DMS114 treated with DMSO at 0.1 percent for 48 hours (cell line): ENCODE data around the gene PRMT5.

Source experiments
- DNase-seq: peaks from one replicate; lab custom pipeline; 2025; ENCODE audit not compliant: unreplicated experiment; lab: John Stamatoyannopoulos, UW

Gene PRMT5

DNA sequence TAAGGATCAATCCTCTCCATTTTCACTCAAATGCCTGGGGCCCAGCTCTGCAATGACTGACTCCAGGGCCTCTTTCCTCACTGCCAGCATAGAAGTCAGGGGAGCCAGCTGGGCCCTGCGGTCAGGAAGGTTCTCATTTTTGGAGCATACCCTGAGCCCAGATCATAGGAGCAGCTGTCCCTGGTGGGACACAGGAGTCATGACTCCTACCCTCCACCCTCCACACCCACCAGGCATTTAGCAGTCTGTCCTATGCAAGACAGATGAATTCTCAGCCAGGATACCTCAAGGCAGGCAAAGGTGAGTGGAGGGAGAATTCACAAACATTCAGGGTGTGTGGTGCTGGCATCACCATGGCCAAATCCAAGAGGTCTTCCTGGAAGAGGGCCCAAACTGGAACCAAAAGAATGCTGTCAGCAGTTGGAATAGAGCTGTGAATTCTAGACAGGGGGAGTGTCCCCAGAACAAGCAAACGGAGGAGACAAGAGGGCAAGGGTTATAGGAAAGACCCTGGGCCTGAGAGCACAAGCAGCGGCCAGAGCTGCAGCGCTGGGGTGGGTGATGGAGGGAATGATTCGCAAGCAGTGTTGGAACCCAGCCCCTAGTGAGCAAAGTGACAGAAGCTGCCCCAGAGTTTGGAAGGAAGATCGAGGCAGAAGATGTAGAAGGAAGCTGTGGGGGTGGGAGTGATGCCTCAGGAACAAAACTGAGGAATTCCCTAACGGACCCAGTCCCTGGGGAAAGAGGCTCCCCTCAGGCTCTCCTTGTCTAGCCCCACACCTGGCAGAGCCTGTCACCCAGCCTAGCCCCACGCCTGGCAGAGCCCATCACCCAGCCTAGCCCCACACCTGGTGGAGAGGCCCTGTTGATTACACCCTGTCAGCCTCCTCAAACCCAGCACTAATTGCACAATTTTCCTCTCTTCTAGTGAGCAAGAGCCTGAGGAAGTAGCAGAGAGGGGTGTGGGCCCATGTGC, 50.6 kb downstream of the PRMT5 start:
- DNase-seq, result no peak

DNA sequence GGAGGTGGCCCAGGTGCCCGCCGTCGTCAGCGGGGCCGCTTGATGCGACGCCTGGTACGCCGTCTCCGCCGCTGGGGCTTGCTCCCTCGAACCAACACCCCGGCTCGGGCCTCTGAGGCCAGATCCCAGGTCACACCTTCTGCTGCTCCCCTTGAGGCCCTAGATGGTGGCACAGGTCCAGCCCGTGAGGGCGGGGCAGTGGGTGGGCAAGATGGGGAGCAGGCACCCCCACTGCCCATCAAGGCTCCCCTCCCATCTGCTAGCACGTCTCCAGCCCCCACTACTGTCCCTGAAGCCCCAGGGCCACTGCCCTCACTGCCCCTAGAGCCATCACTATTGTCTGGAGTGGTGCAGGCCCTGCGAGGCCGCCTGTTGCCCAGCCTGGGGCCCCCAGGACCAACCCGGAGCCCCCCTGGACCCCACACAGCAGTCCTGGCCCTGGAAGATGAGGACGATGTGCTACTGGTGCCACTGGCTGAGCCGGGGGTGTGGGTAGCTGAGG, 52.1 kb downstream of the PRMT5 start:
- DNase-seq, result no peak

DNA sequence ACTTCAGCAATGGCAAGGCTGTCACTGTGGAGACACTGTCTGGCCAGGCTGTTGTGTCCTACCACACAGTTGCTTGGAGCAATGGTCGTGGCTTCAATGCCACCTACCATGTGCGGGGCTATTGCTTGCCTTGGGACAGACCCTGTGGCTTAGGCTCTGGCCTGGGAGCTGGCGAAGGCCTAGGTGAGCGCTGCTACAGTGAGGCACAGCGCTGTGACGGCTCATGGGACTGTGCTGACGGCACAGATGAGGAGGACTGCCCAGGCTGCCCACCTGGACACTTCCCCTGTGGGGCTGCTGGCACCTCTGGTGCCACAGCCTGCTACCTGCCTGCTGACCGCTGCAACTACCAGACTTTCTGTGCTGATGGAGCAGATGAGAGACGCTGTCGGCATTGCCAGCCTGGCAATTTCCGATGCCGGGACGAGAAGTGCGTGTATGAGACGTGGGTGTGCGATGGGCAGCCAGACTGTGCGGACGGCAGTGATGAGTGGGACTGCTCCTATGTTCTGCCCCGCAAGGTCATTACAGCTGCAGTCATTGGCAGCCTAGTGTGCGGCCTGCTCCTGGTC, 53.3 kb downstream of the PRMT5 start:
- DNase-seq, result no peak

DNA sequence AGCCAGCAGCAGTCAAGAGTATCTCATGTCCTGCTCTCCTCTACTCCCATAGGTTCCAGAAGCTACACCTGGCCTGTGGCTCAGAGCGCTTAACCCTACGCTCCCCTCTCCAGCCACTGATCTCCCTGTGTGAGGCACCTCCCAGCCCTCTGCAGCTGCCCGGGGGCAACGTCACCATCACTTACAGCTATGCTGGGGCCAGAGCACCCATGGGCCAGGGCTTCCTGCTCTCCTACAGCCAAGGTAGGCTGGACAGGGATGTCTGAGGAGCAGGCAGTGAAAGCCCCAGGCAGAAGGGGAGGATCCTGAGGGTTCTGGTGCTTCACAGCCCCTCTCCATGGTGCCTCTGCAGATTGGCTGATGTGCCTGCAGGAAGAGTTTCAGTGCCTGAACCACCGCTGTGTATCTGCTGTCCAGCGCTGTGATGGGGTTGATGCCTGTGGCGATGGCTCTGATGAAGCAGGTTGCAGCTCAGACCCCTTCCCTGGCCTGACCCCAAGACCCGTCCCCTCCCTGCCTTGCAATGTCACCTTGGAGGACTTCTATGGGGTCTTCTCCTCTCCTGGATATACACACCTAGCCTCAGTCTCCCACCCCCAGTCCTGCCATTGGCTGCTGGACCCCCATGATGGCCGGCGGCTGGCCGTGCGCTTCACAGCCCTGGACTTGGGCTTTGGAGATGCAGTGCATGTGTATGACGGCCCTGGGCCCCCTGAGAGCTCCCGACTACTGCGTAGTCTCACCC, 54.0 kb downstream of the PRMT5 start:
- DNase-seq, result no peak

DNA sequence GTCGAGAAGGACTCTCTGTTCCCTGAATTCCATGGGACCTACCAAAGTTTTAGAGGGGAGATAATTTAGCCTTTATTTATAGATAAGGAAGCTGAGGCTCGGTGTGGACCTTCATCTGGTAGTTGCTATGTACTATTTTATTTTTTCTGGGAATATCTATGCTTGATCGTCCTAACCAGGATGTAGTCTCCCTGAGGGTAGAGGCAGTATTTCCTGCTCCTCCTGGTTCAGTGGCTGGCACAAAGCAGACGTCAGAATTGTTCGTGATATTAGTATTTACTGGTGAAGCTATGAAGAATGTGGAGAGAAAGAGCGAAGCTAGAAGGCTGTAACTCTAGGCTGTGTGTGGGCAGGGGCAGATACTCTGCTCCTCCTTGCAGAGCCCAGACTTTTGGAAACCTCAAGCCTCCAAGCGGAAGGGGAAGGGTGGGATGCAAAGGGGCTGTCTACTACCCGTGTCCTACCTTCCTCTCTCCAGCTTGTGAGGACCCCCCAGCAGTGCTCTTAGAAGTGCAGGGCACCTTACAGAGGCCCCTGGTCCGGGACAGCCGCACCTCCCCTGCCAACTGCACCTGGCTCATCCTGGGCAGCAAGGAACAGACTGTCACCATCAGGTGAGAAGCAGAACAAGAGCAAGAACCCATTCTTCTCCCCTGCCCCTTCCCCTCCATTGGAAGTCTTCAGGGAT, 56.2 kb downstream of the PRMT5 start:
- no peak for DNase-seq

DNA sequence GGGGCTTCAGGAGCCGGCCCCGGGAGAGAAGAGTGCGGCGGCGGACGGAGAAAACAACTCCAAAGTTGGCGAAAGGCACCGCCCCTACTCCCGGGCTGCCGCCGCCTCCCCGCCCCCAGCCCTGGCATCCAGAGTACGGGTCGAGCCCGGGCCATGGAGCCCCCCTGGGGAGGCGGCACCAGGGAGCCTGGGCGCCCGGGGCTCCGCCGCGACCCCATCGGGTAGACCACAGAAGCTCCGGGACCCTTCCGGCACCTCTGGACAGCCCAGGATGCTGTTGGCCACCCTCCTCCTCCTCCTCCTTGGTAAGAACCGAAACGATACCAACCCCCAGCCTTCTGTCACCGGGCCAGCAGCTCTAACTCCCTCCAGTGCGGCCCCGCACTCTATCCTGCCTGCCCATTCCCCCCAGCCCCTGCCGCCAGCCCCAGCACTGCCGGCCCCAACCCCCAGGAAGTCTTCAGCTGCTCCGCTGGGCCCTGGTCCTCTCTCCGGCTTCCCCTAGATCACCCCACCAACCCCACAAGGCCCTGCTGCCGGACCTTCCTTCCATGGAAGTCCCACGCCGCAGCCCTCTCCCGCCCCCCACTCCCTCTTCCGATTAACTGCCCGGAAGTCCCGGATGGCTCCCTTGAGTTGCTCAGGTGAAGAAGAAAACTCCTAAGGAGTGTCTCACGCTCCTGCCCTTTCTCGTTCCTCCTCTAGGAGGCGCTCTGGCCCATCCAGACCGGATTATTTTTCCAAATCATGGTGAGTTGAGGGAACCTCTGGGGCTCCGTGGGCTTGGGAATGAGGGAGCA, 56.9 kb downstream of the PRMT5 start:
- peak; percentile 35 for DNase-seq

DNA sequence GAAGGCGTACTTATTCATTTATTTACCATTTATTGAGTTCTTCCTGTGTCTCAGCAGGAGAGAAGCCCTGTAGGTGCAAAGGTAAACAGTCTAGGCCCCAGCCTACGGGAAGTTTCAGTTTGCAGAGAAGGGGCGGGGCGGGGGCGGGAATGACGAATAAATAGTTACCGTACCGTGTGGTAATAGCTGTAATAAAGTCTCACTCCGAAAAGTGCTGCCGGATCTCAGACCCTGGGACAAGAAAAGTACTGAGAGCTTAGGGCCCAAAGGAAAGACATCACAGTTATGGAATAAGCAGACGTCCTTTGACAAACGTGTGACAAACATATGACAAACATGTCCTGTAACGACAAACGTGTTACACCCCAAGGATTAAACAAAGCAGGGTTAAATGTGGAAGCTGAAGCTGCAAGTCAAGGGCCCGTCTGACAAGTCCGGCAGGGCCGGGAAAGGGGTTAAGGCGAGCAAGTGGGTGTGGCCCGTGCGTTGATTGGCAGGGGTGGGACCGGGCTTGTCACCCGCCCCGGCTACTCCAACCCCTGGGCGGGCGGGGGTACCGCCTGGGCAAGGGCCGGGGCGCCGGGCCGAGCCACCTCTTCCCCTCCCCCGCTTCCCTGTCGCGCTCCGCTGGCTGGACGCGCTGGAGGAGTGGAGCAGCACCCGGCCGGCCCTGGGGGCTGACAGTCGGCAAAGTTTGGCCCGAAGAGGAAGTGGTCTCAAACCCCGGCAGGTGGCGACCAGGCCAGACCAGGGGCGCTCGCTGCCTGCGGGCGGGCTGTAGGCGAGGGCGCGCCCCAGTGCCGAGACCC, 57.7 kb downstream of the PRMT5 start, which contains the start of gene LRP10:
LRP10 (plus strand) TSS at position 517 of the 809 bp plus-strand sequence. CDS start 564 bp downstream, outside the sequence.
- peak; percentile 62 for DNase-seq

DNA sequence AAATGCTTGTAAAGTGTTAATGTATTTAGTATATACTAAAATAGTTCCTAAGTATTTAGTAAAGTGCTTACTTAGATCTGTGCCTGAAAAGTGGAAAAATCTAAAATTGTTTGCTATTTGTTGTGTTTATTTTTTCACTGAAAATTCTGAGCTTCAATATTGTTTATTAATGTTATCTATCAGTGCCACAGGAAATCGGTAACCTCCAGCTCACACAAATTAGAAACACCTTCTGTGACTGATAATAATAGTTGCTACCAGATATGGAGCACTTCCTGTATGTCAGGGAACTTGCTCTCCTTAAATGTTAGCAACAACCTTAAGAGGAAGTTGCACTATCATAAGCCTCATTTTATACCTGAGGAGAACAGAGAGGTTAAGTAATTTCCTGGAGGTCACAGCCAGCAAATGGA, 58.4 kb downstream of the PRMT5 start:
- DNase-seq, result no peak
